Calu3 (cell line): ENCODE measurements around the gene PSD4. TPM values are rescaled to one million over a fixed set of nuclear protein-coding genes. Genes with fewer than 3 reads are reported as not detected.

Experiments used
- BruUV-seq: library from RNA; stranded (reverse); fragments of 400-500 nt; replicated peaks from 2 replicates; lab custom pipeline; 2021; lab: Mats Ljungman, UMichigan
- CTCF ChIA-PET: fragments of 300-600 bp; sonication (Branson Sonifier 250); formaldehyde crosslinking; loops from one replicate; lab custom pipeline; 2022; ENCODE audit warnings: antibody characterized with exemption; lab: Charles Lee
- DNase-seq: peaks from one replicate; pipeline ENCODE4 v3.0.0; 2022
- H3K27ac Mint-ChIP-seq: one replicate; pipeline ENCODE4 v1.8.0; 2022; ENCODE audit warnings: mixed read lengths; ENCODE audit not compliant: unreplicated experiment
- H3K27me3 Mint-ChIP-seq: one replicate; pipeline ENCODE4 v1.8.0; 2022; ENCODE audit warnings: mixed read lengths; ENCODE audit not compliant: unreplicated experiment
- H3K36me3 Mint-ChIP-seq: one replicate; pipeline ENCODE4 v1.8.0; 2022; ENCODE audit warnings: mild to moderate bottlenecking, moderate library complexity, mixed read lengths; ENCODE audit not compliant: insufficient read depth, unreplicated experiment
- H3K4me1 Mint-ChIP-seq: one replicate; pipeline ENCODE4 v1.8.0; 2022; ENCODE audit warnings: mild to moderate bottlenecking, low read depth, mixed read lengths; ENCODE audit not compliant: unreplicated experiment
- H3K4me3 Mint-ChIP-seq: one replicate; pipeline ENCODE4 v1.8.0; 2022; ENCODE audit warnings: mild to moderate bottlenecking, low read depth, moderate library complexity, mixed read lengths; ENCODE audit not compliant: unreplicated experiment
- H3K9me3 Mint-ChIP-seq: one replicate; pipeline ENCODE4 v1.8.0; 2022; ENCODE audit warnings: low read depth, mixed read lengths; ENCODE audit not compliant: unreplicated experiment
- CTCF ChIP-seq: fragments of 200-600 bp; IDR thresholded peaks from one replicate; pipeline ENCODE4 v1.8.0; 2022; ENCODE audit warnings: antibody characterized with exemption; ENCODE audit not compliant: unreplicated experiment
- intact Hi-C: fragments of 100-400 bp; cut with micrococcal nuclease; formaldehyde crosslinking; loops from one replicate; pipeline ENCODE4 v1.10.0; 2022; ENCODE audit not compliant: unreplicated experiment
- total RNA-seq: library from RNA; stranded (reverse); gene quantifications from 2 replicates; pipeline ENCODE4 v1.2.3, GENCODE V29; 2022

The PSD4 gene
- total RNA-seq, 1 experiment from 2014 or later, result 58.7 TPM

GRCh38 chr2:113136828-113137775 is 36.7 kb upstream of the PSD4 start:
- peaks cover 10% of the 10 kb centered on the region for H3K36me3 Mint-ChIP-seq
- CTCF ChIA-PET, result interaction anchor here (0.6 to 3.4 kb wide), 12 partner anchors 13 to 253 kb away, joined by 3 to 35 read pairs (median 4); no protein-coding TSS in a partner anchor
- intact Hi-C loops, result loop anchor here (2.0 to 5.0 kb wide), 2 partner anchors 55 to 254 kb away; no protein-coding TSS in a partner anchor
- peak; percentile 63 for DNase-seq
- peak; percentile 60 for TF ChIP-seq CTCF
- peaks cover 20% of the 10 kb centered on the region for H3K4me1 Mint-ChIP-seq
- H3K4me3 Mint-ChIP-seq, result no peak overlapping the region
- no TSS peak for BruUV-seq
- H3K27me3 Mint-ChIP-seq, result no peaks in the 10 kb centered on the region
- H3K9me3 Mint-ChIP-seq, result no peaks in the 10 kb centered on the region
- peak overlapping the region; percentile 5 for H3K27ac Mint-ChIP-seq

GRCh38 chr2:113137827-113138226 is 35.9 kb upstream of the PSD4 start:
- Mint-ChIP-seq H3K9me3 (no peaks in the 10 kb centered on the region), H3K4me1 (peaks cover 20% of the 10 kb centered on the region), H3K36me3 (peaks cover 8% of the 10 kb centered on the region), H3K4me3 (no peak overlapping the region), H3K27me3 (no peaks in the 10 kb centered on the region), H3K27ac (no peak overlapping the region)
- CTCF ChIA-PET, result interaction anchor here (0.5 to 3.4 kb wide), 17 partner anchors 19 to 483 kb away, joined by 3 to 35 read pairs (median 7); no protein-coding TSS in a partner anchor
- no peak for TF ChIP-seq CTCF
- BruUV-seq, result no TSS peak
- intact Hi-C loops, result loop anchor here (1.0 to 5.0 kb wide), 3 partner anchors 56 to 253 kb away; no protein-coding TSS in a partner anchor
- DNase-seq, result no peak

- TF ChIP-seq CTCF, result peak; percentile 58
- Mint-ChIP-seq H3K4me1 (peaks cover 20% of the 10 kb centered on the region), H3K27ac (no peak overlapping the region), H3K4me3 (no peak overlapping the region), H3K27me3 (no peaks in the 10 kb centered on the region), H3K9me3 (no peaks in the 10 kb centered on the region), H3K36me3 (no peaks in the 10 kb centered on the region)
- BruUV-seq, result no TSS peak
- intact Hi-C loops, result loop anchor here (1.0 to 5.0 kb wide), 2 partner anchors 56 to 61 kb away; no protein-coding TSS in a partner anchor
- CTCF ChIA-PET, result interaction anchor here (0.5 to 3.4 kb wide), 18 partner anchors 18 to 484 kb away, joined by 3 to 35 read pairs (median 6); no protein-coding TSS in a partner anchor
- DNase-seq, result peak; percentile 77
Measured at GRCh38 chr2:113138428-113139322, 35.1 kb upstream of the PSD4 start.

- H3K4me1 Mint-ChIP-seq, result peaks cover 20% of the 10 kb centered on the region
- CTCF ChIA-PET, result interaction anchor here (0.5 to 1.2 kb wide), 3 partner anchors 61 to 244 kb away, joined by 3 to 7 read pairs (median 7); no protein-coding TSS in a partner anchor
- no peak overlapping the region for H3K27ac Mint-ChIP-seq
- H3K4me3 Mint-ChIP-seq, result no peak overlapping the region
- H3K9me3 Mint-ChIP-seq, result no peaks in the 10 kb centered on the region
- TF ChIP-seq CTCF, result no peak
- no peaks in the 10 kb centered on the region for H3K27me3 Mint-ChIP-seq
- intact Hi-C loops, result no loop called here
- DNase-seq, result no peak
- no TSS peak for BruUV-seq
- H3K36me3 Mint-ChIP-seq, result no peaks in the 10 kb centered on the region
Measured at GRCh38 chr2:113141451-113141850, 32.3 kb upstream of the PSD4 start.
